Glutamatergic neuron (in vitro differentiated cells): ENCODE data around the gene ABCF2. TPM values are rescaled to one million over a fixed set of nuclear protein-coding genes. Genes with fewer than 3 reads are reported as not detected.

Experiments
- DNase-seq: peaks from one replicate; pipeline ENCODE4 v3.0.0; 2022
- H3K27ac Mint-ChIP-seq: one replicate; pipeline ENCODE4 v1.8.0; 2020; ENCODE audit warnings: mild to moderate bottlenecking, mixed read lengths, inconsistent platforms; ENCODE audit not compliant: unreplicated experiment
- H3K27me3 Mint-ChIP-seq: one replicate; pipeline ENCODE4 v1.8.0; 2020; ENCODE audit warnings: mild to moderate bottlenecking, moderate library complexity, mixed read lengths, inconsistent platforms; ENCODE audit not compliant: unreplicated experiment
- H3K36me3 Mint-ChIP-seq: one replicate; pipeline ENCODE4 v1.8.0; 2020; ENCODE audit warnings: mild to moderate bottlenecking, mixed read lengths, inconsistent platforms; ENCODE audit not compliant: unreplicated experiment
- H3K4me1 Mint-ChIP-seq: one replicate; pipeline ENCODE4 v1.8.0; 2020; ENCODE audit warnings: mild to moderate bottlenecking, low read depth, mixed read lengths, inconsistent platforms; ENCODE audit not compliant: unreplicated experiment
- H3K4me3 Mint-ChIP-seq: one replicate; pipeline ENCODE4 v1.8.0; 2020; ENCODE audit warnings: mild to moderate bottlenecking, mixed read lengths, inconsistent platforms; ENCODE audit not compliant: unreplicated experiment
- H3K9me3 Mint-ChIP-seq: one replicate; pipeline ENCODE4 v1.8.0; 2020; ENCODE audit warnings: mild to moderate bottlenecking, moderate library complexity, mixed read lengths, inconsistent platforms; ENCODE audit not compliant: unreplicated experiment
- CTCF ChIP-seq: fragments of 200-600 bp; sonication (generic); IDR thresholded peaks from one replicate; pipeline ENCODE4 v1.5.0; 2021; ENCODE audit not compliant: partially characterized antibody, unreplicated experiment
- total RNA-seq: library from RNA; stranded (reverse); fragmentation: NEBNext Ultra II Directional; extraction: Animal tissue kit (Norgen Biotek cat#: 25700); gene quantifications from one replicate; pipeline ENCODE4 v1.2.1, GENCODE V29; 2021; ENCODE audit not compliant: unreplicated experiment

Gene ABCF2
- total RNA-seq, 1 donor from 2014 or later, result 39.1 TPM

DNA sequence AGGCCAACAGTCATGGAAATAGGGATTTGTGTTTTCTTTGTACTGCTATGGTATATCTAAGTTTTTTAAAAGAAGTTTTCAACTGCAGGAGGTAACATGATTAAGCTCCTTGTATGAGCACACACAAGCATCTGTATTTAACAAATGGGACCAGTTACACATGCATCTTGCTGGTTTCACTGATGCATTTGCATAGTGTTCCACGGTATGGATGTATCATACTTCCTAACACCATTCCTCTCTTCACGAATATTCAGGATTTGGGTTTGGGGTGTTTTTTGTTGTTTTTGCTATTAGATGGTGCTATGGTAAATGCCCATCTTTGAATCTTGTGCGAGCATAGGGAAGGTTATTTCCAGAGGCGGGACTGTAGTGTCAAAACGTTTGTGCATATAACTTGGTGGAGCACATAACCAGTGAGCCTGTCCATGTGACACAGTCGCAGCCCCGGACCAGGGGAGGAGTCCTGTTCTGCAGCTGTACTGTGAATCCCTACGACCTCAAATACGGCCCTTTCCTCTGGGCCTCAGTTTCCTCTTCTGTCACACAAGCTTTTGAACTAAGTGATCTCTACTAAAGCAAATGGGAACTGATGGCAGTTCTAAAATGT is 18.6 kb downstream of the ABCF2 start:
- no peaks in the 10 kb centered on the region for H3K36me3 Mint-ChIP-seq
- DNase-seq, result no peak
- TF ChIP-seq CTCF, result no peak

DNA sequence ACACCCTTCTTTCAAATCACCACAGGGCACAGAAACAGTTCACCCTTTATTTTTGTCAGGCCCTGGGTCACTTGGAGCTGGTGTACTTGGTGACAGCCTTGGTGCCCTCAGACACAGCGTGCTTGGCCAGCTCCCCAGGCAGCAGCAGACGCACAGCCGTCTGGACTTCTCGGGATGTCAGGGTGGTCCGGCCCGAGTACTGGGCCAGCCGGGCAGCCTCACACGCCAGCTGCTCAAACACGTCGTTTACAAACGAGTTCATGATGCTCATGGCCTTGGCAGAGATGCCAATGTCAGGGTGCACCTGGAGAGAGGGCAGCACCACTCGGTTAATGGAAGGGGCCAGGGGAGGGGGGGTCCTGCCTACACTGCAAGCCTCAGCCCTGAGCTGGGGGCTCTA is 19.2 kb downstream of the ABCF2 start:
- H3K27ac Mint-ChIP-seq, result no peak overlapping the region
- H3K27me3 Mint-ChIP-seq, result peaks cover 7% of the 10 kb centered on the region
- no peak overlapping the region for H3K4me3 Mint-ChIP-seq
- peaks cover 9% of the 10 kb centered on the region for H3K4me1 Mint-ChIP-seq
- no peak for DNase-seq
- H3K36me3 Mint-ChIP-seq, result no peaks in the 10 kb centered on the region
- H3K9me3 Mint-ChIP-seq, result no peaks in the 10 kb centered on the region
- no peak for TF ChIP-seq CTCF

More for the DNA sequence above, 18.6 kb downstream of the ABCF2 start:
- no peak overlapping the region for H3K4me3 Mint-ChIP-seq
- H3K27me3 Mint-ChIP-seq, result peaks cover 7% of the 10 kb centered on the region
- no peak overlapping the region for H3K27ac Mint-ChIP-seq
- H3K4me1 Mint-ChIP-seq, result peaks cover 9% of the 10 kb centered on the region
- no peaks in the 10 kb centered on the region for H3K9me3 Mint-ChIP-seq

DNA sequence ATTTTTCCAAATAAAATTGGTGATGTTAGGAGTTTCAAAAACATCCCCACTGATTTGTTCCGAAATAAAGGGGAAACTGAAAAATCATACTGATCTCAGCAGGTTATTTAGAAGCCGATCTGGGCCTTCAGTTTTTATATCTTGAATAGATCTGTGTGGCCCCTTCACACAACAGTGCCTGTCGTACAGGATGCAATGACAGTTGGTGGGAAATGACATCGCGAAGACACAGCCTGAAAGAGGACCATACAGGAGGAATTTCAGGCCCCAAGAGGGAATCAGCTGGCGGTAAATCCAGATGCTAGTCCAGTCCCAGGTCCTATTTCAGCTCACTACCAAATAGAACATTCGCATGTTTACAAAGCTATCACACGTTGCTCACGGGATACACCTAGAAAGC is 19.7 kb downstream of the ABCF2 start:
- no peak overlapping the region for H3K27ac Mint-ChIP-seq
- H3K36me3 Mint-ChIP-seq, result no peaks in the 10 kb centered on the region
- H3K4me3 Mint-ChIP-seq, result no peak overlapping the region
- DNase-seq, result no peak
- H3K27me3 Mint-ChIP-seq, result peaks cover 7% of the 10 kb centered on the region
- no peaks in the 10 kb centered on the region for H3K9me3 Mint-ChIP-seq
- H3K4me1 Mint-ChIP-seq, result peaks cover 9% of the 10 kb centered on the region
- no peak for TF ChIP-seq CTCF

DNA sequence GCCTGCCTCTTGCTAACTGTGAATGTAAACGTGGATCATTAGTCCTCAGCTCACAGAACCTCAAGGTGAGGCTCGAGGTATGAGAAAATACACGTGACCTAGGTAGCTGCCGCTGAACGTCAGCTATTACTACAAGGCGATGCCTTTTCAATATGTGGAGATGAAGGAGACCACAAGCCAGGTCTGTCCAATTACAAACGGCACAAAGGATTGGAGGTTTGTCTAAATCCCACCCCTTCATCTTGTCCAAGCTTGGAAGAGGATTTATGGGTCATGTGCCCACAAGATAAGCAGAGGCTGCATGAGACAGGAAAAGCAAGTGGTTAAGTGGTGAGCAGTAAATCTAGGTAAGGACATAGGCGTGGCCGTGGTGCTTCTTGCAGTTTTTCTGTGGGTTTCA is 20.1 kb downstream of the ABCF2 start:
- DNase-seq, result no peak
- no peaks in the 10 kb centered on the region for H3K36me3 Mint-ChIP-seq
- H3K27ac Mint-ChIP-seq, result no peak overlapping the region
- no peak for TF ChIP-seq CTCF
- H3K4me3 Mint-ChIP-seq, result no peak overlapping the region
- H3K4me1 Mint-ChIP-seq, result peaks cover 5% of the 10 kb centered on the region
- H3K9me3 Mint-ChIP-seq, result no peaks in the 10 kb centered on the region
- H3K27me3 Mint-ChIP-seq, result peaks cover 7% of the 10 kb centered on the region

DNA sequence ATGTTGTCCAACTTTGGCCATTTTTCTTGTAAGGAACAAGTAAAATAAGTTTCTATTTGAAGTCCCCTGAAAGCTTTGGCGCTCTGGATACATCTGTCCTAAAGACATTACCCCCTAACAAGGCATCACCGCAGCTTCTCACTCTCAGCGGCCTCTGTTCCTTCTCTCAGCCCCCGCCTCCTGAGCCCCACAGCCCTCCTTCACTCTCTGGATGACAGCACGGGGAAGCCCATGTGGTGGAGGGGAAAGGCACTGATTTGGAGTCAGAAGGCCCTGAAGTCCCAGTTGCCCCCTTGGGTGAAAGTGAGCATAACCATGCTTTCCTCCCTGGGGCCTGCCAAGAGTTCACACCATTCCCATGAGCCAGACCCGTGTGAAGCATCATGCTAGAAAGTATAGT is 21.3 kb downstream of the ABCF2 start:
- H3K9me3 Mint-ChIP-seq, result peaks cover 4% of the 10 kb centered on the region
- peaks cover 11% of the 10 kb centered on the region for H3K27me3 Mint-ChIP-seq
- H3K4me3 Mint-ChIP-seq, result no peak overlapping the region
- TF ChIP-seq CTCF, result no peak
- no peak for DNase-seq
- H3K4me1 Mint-ChIP-seq, result peaks cover 2% of the 10 kb centered on the region
- no peak overlapping the region for H3K27ac Mint-ChIP-seq
- H3K36me3 Mint-ChIP-seq, result no peaks in the 10 kb centered on the region
